RCC 7860 (cell line): Measurements from ENCODE around the gene LGALS8.
"Not testable (repeated sequence)": the region's sequence is repeated elsewhere in the genome, so short reads cannot be mapped to it uniquely, and the experiment has no call there.

Source experiments
- DNase-seq: peaks from one replicate; pipeline ENCODE4 v3.0.0-alpha.2; 2015; ENCODE audit warnings: low spot score
- FAIRE-seq: peaks from 2 replicates; lab custom pipeline; 2012; peaks lifted over from hg19 to GRCh38; lab: Jason Lieb, UNC

LGALS8 gene

GRCh38 chr1:236536540-236536939 lies 12.8 kb downstream of the LGALS8 start:
- no peak for FAIRE-seq
- no peak for DNase-seq

- FAIRE-seq (no peak), DNase-seq (no peak)
Observed at GRCh38 chr1:236540813-236541465, 17.2 kb downstream of the LGALS8 start.

GRCh38 chr1:236541710-236542109 lies 17.9 kb downstream of the LGALS8 start:
- no peak for DNase-seq
- no peak for FAIRE-seq

GRCh38 chr1:236543065-236543669 lies 19.4 kb downstream of the LGALS8 start:
- no peak for FAIRE-seq
- DNase-seq = no peak

GRCh38 chr1:236545621-236546169 lies 21.9 kb downstream of the LGALS8 start:
- DNase-seq (no peak), FAIRE-seq (no peak)

GRCh38 chr1:236548452-236548851 lies 24.7 kb downstream of the LGALS8 start:
- FAIRE-seq (no peak), DNase-seq (no peak)

GRCh38 chr1:236550961-236551851 lies 27.4 kb downstream of the LGALS8 start:
- FAIRE-seq = no peak
- no peak for DNase-seq

- no peak for FAIRE-seq
- no peak for DNase-seq
Observed at GRCh38 chr1:236552096-236552495, 28.3 kb downstream of the LGALS8 start.

GRCh38 chr1:236552901-236553300 lies 29.1 kb downstream of the LGALS8 start:
- FAIRE-seq (no peak), DNase-seq (no peak)

- DNase-seq (no peak), FAIRE-seq (no peak)
Observed at GRCh38 chr1:236553370-236553769, 29.6 kb downstream of the LGALS8 start.

- DNase-seq (no peak), FAIRE-seq (no peak)
Observed at GRCh38 chr1:236556606-236557005, 32.8 kb downstream of the LGALS8 start.

- FAIRE-seq (no peak), DNase-seq (no peak)
Observed at GRCh38 chr1:236558081-236558480, 34.3 kb downstream of the LGALS8 start.

- DNase-seq = no peak
- FAIRE-seq = no peak
Observed at GRCh38 chr1:236558846-236559245, 35.1 kb downstream of the LGALS8 start.

- DNase-seq (no peak), FAIRE-seq (no peak)
Observed at GRCh38 chr1:236560213-236560771, 36.5 kb downstream of the LGALS8 start.

- DNase-seq (no peak), FAIRE-seq (no peak)
Observed at GRCh38 chr1:236561976-236562375, 38.2 kb downstream of the LGALS8 start.

GRCh38 chr1:236565530-236565929 lies 41.7 kb downstream of the LGALS8 start:
- DNase-seq (no peak), FAIRE-seq (no peak)

GRCh38 chr1:236568285-236568894 lies 44.6 kb downstream of the LGALS8 start:
- FAIRE-seq (no peak), DNase-seq (no peak)

- FAIRE-seq (no peak), DNase-seq (no peak)
Observed at GRCh38 chr1:236575523-236575922, 51.7 kb downstream of the LGALS8 start.

GRCh38 chr1:236576004-236576403 lies 52.2 kb downstream of the LGALS8 start:
- DNase-seq (no peak), FAIRE-seq (no peak)

- DNase-seq, FAIRE-seq: not testable (repeated sequence)
Observed at GRCh38 chr1:236577041-236577440, 53.3 kb downstream of the LGALS8 start.

- DNase-seq (no peak), FAIRE-seq (no peak)
Observed at GRCh38 chr1:236578661-236579060, 54.9 kb downstream of the LGALS8 start.
